GM12878 (cell line): ENCODE results near the gene WDFY1. TPM values are rescaled to one million over a fixed set of nuclear protein-coding genes. Genes with fewer than 3 reads are reported as not detected.

Experiments used
- ATAC-seq: fragments of 200-7000 bp; cut with Tn5 transposase; 3 replicates; pipeline ENCODE4 v1.9.1; 2020; ENCODE audit warnings: mild to moderate bottlenecking, moderate library complexity
- BruUV-seq: library from RNA; stranded (reverse); fragments of 400-500 nt; replicated peaks from 2 replicates; lab custom pipeline; 2021; lab: Mats Ljungman, UMichigan
- CTCF ChIA-PET: fragments of 300-600 bp; sonication (Branson Sonifier 250); formaldehyde crosslinking; extraction: SDS; loops from one replicate; lab custom pipeline; 2021; ENCODE audit warnings: inconsistent platforms; lab: Yijun Ruan, JAX
- POLR2A ChIA-PET: fragments of 350-600 bp; formaldehyde crosslinking; extraction: SDS; loops from one replicate; lab custom pipeline; 2021; ENCODE audit warnings: inconsistent platforms; lab: Charles Lee
- RAD21 ChIA-PET: fragments of 300-600 bp; sonication (Branson Sonifier 250); formaldehyde crosslinking; loops from one replicate; lab custom pipeline; 2023; ENCODE audit warnings: antibody characterized with exemption; ENCODE audit not compliant: unreplicated experiment; lab: Charles Lee
- SMC1A ChIA-PET: fragments of 300-600 bp; sonication (Branson Sonifier 250); formaldehyde crosslinking; loops from one replicate; lab custom pipeline; 2023; ENCODE audit not compliant: unreplicated experiment, uncharacterized antibody; lab: Charles Lee
- DNase-seq: peaks from one replicate; pipeline ENCODE4 v3.0.0-alpha.2; 2011; ENCODE audit warnings: low read depth, low spot score
- FAIRE-seq: peaks from 3 replicates; lab custom pipeline; 2011; peaks lifted over from hg19 to GRCh38; lab: Jason Lieb, UNC
- H2AFZ ChIP-seq: 2 replicates; pipeline ENCODE4 v1.6.0; 2011; ENCODE audit warnings: low read depth, low read length, control low read depth; ENCODE audit not compliant: control insufficient read depth
- H3K27ac ChIP-seq: 2 replicates; pipeline ENCODE4 v1.5.1; 2011; ENCODE audit warnings: control low read depth; ENCODE audit not compliant: control insufficient read depth, insufficient read depth
- H3K27me3 ChIP-seq, 2 experiments: replicated peaks in 1 of 2; 2 replicates each; pipeline versions ENCODE4 v1.6.0 to v1.6.1; 2011; ENCODE audit warnings: low read length in 1 of 2; ENCODE audit not compliant: control insufficient read depth in 2 of 2, insufficient read depth in 2 of 2
- H3K36me3 ChIP-seq, 2 experiments: 2 replicates each; pipeline ENCODE4 v1.5.1; 2011; ENCODE audit warnings: low read length in 1 of 2; ENCODE audit not compliant: control insufficient read depth in 2 of 2, insufficient read depth in 2 of 2
- H3K4me1 ChIP-seq: 2 replicates; pipeline ENCODE4 v1.6.1; 2011; ENCODE audit warnings: mild to moderate bottlenecking, low read length, moderate library complexity, mixed read lengths; ENCODE audit not compliant: control insufficient read depth, insufficient read depth
- H3K4me2 ChIP-seq: 2 replicates; pipeline ENCODE4 v1.6.0; 2011; ENCODE audit warnings: control low read depth; ENCODE audit not compliant: control insufficient read depth, insufficient read depth
- H3K4me3 ChIP-seq: fragments of 200-600 bp; sonication (generic); 2 replicates; pipeline ENCODE4 v1.5.1; 2016
- H3K79me2 ChIP-seq: 2 replicates; pipeline ENCODE4 v1.6.0; 2011; ENCODE audit warnings: low read length; ENCODE audit not compliant: control insufficient read depth, insufficient read depth
- H3K9ac ChIP-seq: 2 replicates; pipeline ENCODE4 v1.8.0; 2011; ENCODE audit warnings: low read length, control low read depth, mixed read lengths; ENCODE audit not compliant: control insufficient read depth, insufficient read depth
- H3K9me3 ChIP-seq: replicated peaks from 3 replicates; pipeline ENCODE4 v1.5.1; 2011; ENCODE audit warnings: mild to moderate bottlenecking, low read length; ENCODE audit not compliant: control insufficient read depth, insufficient read depth
- H4K20me1 ChIP-seq: 2 replicates; pipeline ENCODE4 v1.6.0; 2011; ENCODE audit not compliant: control insufficient read depth, insufficient read depth
- EED ChIP-seq: sonication (generic); IDR thresholded peaks from 2 replicates; pipeline ENCODE4 v1.6.1; 2016; ENCODE audit warnings: antibody characterized with exemption, low read depth
- GABPA ChIP-seq: IDR thresholded peaks from 2 replicates; pipeline ENCODE4 v1.6.1; 2014; ENCODE audit warnings: antibody characterized with exemption, low read depth, mild to moderate bottlenecking, inconsistent platforms
- GATAD2B ChIP-seq: fragments of 450-650 bp; conservative IDR thresholded peaks from 2 replicates; pipeline ENCODE4 v1.6.1; 2017; ENCODE audit warnings: low read depth, mild to moderate bottlenecking, moderate library complexity
- IKZF1 ChIP-seq: fragments of 450-650 bp; conservative IDR thresholded peaks from 2 replicates; pipeline ENCODE4 v1.6.1; 2017; ENCODE audit warnings: antibody characterized with exemption, mild to moderate bottlenecking
- SIN3A ChIP-seq: IDR thresholded peaks from 2 replicates; pipeline ENCODE4 v1.6.1; 2012; ENCODE audit warnings: low read depth, low read length, improper control_type of control experiment
- ZNF24 ChIP-seq: fragments of 450-650 bp; IDR thresholded peaks from 2 replicates; pipeline ENCODE4 v1.6.1; 2017; ENCODE audit warnings: antibody characterized with exemption, mild to moderate bottlenecking
- WGBS: methylation state at CpG from one replicate; pipeline ENCODE4 v1.1.6; 2016; ENCODE audit warnings: low lambda C conversion rate; ENCODE audit not compliant: insufficient replicate concordance, insufficient coverage; ENCODE audit errors: missing lambda C conversion rate; 5-methylcytosine and 5-hydroxymethylcytosine counted together
- in situ Hi-C: fragments of 300-500 bp; cut with MboI; formaldehyde crosslinking; loops from 9 replicates; pipeline ENCODE4 v1.14.3; 2018; ENCODE audit warnings: mixed read lengths
- intact Hi-C: fragments of 100-400 bp; cut with micrococcal nuclease; formaldehyde crosslinking; loops from one replicate; pipeline ENCODE4 v1.14.2; 2022; ENCODE audit not compliant: unreplicated experiment
- polyA plus RNA-seq, 11 experiments: library from polyadenylated mRNA; depleted of rRNA in 4 of 11; unstranded in 6 of 11; stranded (reverse) in 5 of 11; fragments of >200 nt; fragmentation: Nextera tagmentation in 4 of 11; fragmentation: Illumina TruSeq in 1 of 11; extraction: Ambion mirVana in 4 of 11; extraction: Trizol in 1 of 11; gene quantifications; 1 replicate in 1 of 11; 2 replicates in 10 of 11; pipeline versions ENCODE4 v1.2.1 to v1.2.3, GENCODE V29; 2011 to 2016; ENCODE audit warnings: inconsistent platforms in 2 of 11, missing spikeins in 2 of 11, low read depth in 1 of 11
- total RNA-seq, 4 experiments: library from RNA; depleted of rRNA in 3 of 4; stranded (reverse); fragments of >200 nt in 3 of 4; fragmentation: Illumina TruSeq in 1 of 4; extraction: Trizol in 1 of 4; gene quantifications; 2 replicates each; pipeline versions ENCODE4 v1.2.1 to v1.2.3, GENCODE V29; 2013 to 2021

WDFY1 gene
- total and polyA plus RNA-seq, 10 of the 15 experiments (the other 5 are each of a cell fraction or from before 2014, with no cell fraction given) = 2.9 to 28.1 (median 13.1) TPM

DNA sequence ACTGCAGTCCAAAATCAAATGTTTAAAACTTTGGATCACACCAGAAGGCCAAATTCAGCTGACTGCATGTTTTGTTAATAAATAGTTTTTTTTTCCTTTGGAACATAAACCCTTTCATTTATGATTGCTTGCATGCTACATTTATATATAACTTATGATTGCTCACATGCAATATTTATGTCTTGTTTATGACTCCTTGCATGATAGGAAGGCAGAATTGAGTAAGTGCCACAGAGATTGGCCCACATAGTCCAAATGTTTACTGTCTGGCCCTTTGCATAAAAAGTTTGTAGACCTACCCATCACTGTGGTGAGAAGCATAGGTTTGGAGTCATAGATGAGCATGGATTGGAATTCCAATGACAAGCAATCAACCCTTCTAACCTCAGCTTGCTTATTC lies 30.8 kb downstream of the WDFY1 start:
- no peak for ATAC-seq
- no peaks in the 10 kb centered on the region for H3K4me1 ChIP-seq
- H3K9ac ChIP-seq = no peak overlapping the region
- RAD21 ChIA-PET = no interaction called here
- no peak overlapping the region for H3K4me3 ChIP-seq
- no peak for FAIRE-seq
- BruUV-seq = no TSS peak
- DNase-seq = no peak
- peaks cover 0 to 11% of the 10 kb centered on the region in 2 experiments; a peak in 3 of 4 replicates for H3K36me3 ChIP-seq
- POLR2A ChIA-PET = no interaction called here
- no peaks in the 10 kb centered on the region for H3K9me3 ChIP-seq
- H2AFZ ChIP-seq = no peak overlapping the region
- H3K27me3 ChIP-seq = no peaks in the 10 kb centered on the region
- in situ Hi-C loops (no loop called here), intact Hi-C loops (no loop called here)
- H3K4me2 ChIP-seq = no peak overlapping the region
- peaks cover 3% of the 10 kb centered on the region; the same call in 1 of the 2 replicates for H4K20me1 ChIP-seq
- H3K27ac ChIP-seq = no peak overlapping the region
- SMC1A ChIA-PET = interaction anchor here (0.8 to 1.7 kb wide), 2 partner anchors 27 to 91 kb away, joined by 3 to 4 read pairs; no protein-coding TSS in a partner anchor
- no peaks in the 10 kb centered on the region for H3K79me2 ChIP-seq
- TF ChIP-seq GATAD2B = no peak
- TF ChIP-seq SIN3A = no peak
- TF ChIP-seq IKZF1 = no peak
- no peak for TF ChIP-seq ZNF24
- CTCF ChIA-PET = interaction anchor here (0.9 kb wide), 1 partner anchor 16 kb away, joined by 3 read pairs; no protein-coding TSS in a partner anchor

DNA sequence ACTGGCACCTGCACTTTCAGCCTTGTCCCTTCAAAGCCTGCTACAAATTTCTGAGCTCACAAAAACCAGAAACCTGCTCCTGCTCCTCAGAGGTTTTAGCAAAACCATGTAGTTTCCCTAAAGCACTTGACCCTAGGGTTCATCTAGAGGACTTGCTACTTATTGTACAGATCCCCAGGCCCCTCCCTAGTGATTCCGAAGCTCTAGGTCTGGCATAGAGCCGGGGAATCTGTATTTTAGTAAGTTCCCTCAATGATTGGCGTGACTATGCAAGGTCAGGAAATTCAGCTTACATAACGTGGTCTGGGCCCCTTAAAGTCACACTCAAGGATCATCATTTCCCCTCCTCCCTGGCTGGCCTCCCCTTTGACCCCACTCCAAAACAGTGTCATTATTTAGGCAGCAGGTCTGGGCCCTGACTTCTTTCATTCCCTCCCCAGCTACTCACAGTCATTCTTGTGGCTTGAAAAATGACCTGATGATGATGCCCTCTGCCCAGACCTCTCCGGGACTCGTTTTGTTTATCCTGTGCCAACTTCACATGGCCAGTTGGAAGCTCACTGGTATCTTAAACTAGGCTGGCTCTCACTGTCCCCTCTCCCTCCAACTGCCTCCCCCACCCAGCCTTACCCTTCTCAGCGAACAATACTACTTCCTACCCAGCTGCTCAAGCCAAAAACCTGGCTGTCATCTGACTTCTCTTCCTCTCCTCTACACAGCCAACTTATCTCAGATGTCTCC lies 36.0 kb downstream of the WDFY1 start:
- Histone ChIP-seq H4K20me1 (no peaks in the 10 kb centered on the region), H3K9ac (no peak overlapping the region), H3K9me3 (no peaks in the 10 kb centered on the region), H3K27ac (no peak overlapping the region), H3K36me3 (peaks cover 0 to 7% of the 10 kb centered on the region in 2 experiments; a peak in 1 of 4 replicates), H3K27me3 (no peaks in the 10 kb centered on the region), H3K4me1 (no peaks in the 10 kb centered on the region), H3K4me2 (no peak overlapping the region)
- FAIRE-seq (no peak), ATAC-seq (no peak), DNase-seq (no peak)
- ChIA-PET SMC1A (interaction anchor here (0.6 to 1.5 kb wide), 4 partner anchors 12 to 65 kb away, joined by 3 to 4 read pairs (median 4); no protein-coding TSS in a partner anchor), POLR2A (no interaction called here), RAD21 (no interaction called here)
- BruUV-seq = no TSS peak
- intact Hi-C loops = no loop called here
- 79% methylated on average over 6 of the region's 7 CpGs for WGBS
- in situ Hi-C loops = no loop called here
- TF ChIP-seq ZNF24 = no peak
- TF ChIP-seq GABPA = no peak
- no peak for TF ChIP-seq EED
- TF ChIP-seq, all 136 proteins: peak for 0
- no peak overlapping the region for H3K4me3 ChIP-seq
- H3K79me2 ChIP-seq = no peaks in the 10 kb centered on the region
- H2AFZ ChIP-seq = no peak overlapping the region
- CTCF ChIA-PET = interaction anchor here (1.0 kb wide), 1 partner anchor 84 kb away, joined by 3 read pairs; no protein-coding TSS in a partner anchor
